GM18502 (cell line): ENCODE data around the gene FXYD5.

Experiments used
- ATAC-seq: cut with Tn5 transposase; IDR thresholded peaks from one replicate; pipeline ENCODE4 v1.9.1; 2021; ENCODE audit warnings: mild to moderate bottlenecking; ENCODE audit not compliant: unreplicated experiment, poor library complexity

FXYD5 gene

GRCh38 chr19:35154525-35155406, at the start of gene FXYD5:
Gene FXYD5 (plus strand): TSS chr19:35154735. CDS start chr19:35155551, 816 bp downstream.
- ATAC-seq, result peak; percentile 51

DNA sequence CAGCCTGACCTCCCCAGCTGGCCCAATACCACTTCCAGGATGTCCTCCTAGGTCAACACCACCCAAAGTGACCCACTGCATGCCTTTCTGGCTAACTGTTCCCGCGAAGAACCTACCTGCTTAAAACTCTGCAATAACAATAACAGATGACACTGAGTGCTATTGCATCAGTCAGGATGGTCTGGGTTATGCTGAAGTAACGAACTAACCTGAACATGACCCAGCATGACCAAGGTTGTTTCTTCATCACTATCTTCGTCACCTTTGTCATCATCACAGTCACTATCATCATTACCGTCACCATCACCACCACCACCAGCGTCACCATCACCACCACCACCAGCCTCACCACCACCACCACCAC, 49.5 kb upstream of the FXYD5 start:
- no peak for ATAC-seq

GRCh38 chr19:35105411-35106290, 48.9 kb upstream of the FXYD5 start:
- ATAC-seq, result no peak

DNA sequence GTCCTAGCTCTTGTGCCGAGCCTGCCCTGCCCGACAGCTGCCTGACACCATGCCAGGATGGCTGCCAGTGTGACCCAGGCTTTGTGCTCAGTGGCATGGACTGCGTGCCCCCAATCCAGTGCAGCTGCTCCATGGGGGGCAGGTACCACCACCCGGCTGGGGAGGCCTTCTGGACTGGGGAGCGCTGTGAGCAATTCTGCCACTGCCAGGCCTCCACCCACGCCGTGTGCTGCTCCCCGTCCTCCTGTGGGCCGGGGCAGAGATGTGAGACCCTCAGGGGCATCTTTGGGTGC, 48.3 kb upstream of the FXYD5 start:
- ATAC-seq, result no peak

DNA sequence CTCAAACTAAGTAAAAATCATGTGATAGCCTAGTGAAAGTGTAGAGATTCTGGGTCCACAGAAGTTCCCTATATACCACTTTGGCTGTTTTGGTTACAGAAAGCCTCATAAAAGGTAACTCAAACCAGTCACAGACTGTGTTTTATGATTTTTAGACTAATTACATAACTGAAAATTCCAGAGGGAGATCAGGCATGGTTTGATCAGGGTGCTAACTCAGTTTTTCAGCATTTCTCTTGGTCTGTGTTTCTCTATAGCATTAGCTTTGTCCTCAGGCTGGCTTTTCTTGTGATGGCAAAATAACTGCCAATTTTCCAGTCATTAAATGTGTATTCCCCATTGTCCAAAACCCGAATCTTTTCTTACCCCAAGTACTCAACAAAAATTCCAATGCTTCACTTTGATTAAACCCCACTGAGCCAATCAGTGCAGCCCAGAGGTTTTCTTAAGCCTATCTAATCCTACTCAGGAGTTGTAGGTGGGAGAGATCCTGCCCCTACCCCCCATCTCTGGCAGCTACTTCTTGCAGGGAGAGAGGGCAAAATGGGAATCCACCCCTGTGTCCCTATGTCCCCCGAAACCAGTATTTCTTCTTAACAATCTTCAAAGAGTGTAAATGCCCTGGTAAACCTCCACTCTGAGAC, 47.5 kb upstream of the FXYD5 start:
- no peak for ATAC-seq

DNA sequence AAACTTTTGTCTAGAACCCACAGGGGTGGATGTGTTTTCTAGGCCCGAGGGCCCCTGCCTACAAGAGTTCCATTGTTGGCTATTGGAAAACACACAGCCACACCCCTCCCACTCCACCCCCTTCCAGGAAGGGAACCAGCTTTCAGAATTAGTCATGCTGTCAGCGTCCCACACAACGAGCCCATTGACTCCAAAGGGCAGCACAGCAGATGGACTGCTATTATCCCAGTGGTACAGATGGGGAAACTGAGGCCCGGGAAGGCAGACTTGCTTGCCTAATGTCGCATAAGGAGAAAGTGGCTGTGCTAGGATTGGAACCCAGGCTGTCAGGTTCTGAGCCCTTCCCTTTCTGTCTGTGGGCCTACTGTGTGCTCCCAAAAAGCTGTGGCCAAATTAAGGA, 47.0 kb upstream of the FXYD5 start:
- ATAC-seq, result no peak

GRCh38 chr19:35108730-35109129, 45.8 kb upstream of the FXYD5 start:
- no peak for ATAC-seq

- ATAC-seq, result no peak
Measured at GRCh38 chr19:35109395-35110112, 45.0 kb upstream of the FXYD5 start.

- ATAC-seq, result no peak
Measured at GRCh38 chr19:35110974-35111373, 43.6 kb upstream of the FXYD5 start.

GRCh38 chr19:35112995-35113688, 41.4 kb upstream of the FXYD5 start:
- ATAC-seq, result no peak

GRCh38 chr19:35114353-35115176, 40.0 kb upstream of the FXYD5 start:
- no peak for ATAC-seq

GRCh38 chr19:35115177-35115951, 39.2 kb upstream of the FXYD5 start, which contains the start of gene FXYD3:
Gene FXYD3 (plus strand): TSS chr19:35115823. CDS start chr19:35119377, 3,554 bp downstream.
- ATAC-seq, result no peak

GRCh38 chr19:35116072-35116801, 38.3 kb upstream of the FXYD5 start:
- no peak for ATAC-seq

DNA sequence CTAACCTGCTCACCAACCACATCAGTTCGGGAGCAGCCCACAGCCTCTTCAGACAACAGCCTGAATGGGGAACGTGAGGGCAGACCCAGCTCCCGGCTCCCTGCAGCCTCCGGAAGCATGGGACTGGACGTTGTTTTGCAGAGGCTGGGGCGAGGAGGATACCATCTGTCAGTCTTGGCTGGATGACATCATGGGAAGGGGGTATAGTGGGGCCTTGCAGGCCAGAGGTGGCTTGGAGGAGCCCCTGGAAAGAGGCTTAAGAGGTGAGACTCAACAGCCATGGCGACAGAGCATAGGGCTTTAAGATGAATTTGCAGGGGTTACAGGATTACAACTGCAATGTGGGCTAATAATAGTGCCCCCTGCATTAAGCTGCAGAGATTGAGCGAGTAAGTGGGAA, 37.4 kb upstream of the FXYD5 start:
- no peak for ATAC-seq

GRCh38 chr19:35117799-35118198, 36.7 kb upstream of the FXYD5 start:
- no peak for ATAC-seq

GRCh38 chr19:35118268-35119020, 36.1 kb upstream of the FXYD5 start:
- no peak for ATAC-seq

GRCh38 chr19:35119091-35119490, 35.4 kb upstream of the FXYD5 start:
- no peak for ATAC-seq
